Lower leg skin (tissue), 4 donors: Measurements from ENCODE around the gene PHLDA2. TPM values are rescaled to one million over a fixed set of nuclear protein-coding genes. Genes with fewer than 3 reads are reported as not detected.

Experiments
- DNase-seq, 2 donors: peaks; one replicate each; pipeline ENCODE4 v3.0.0-alpha.2; 2019; ENCODE audit warnings: low spot score in 2 of 2
- H3K4me3 ChIP-seq: fragments of 200-600 bp; sonication (generic); 2 replicates; pipeline ENCODE4 v1.5.1; 2017; ENCODE audit warnings: mild to moderate bottlenecking, low read depth; ENCODE audit not compliant: poor library complexity, severe bottlenecking
- POLR2A ChIP-seq, 2 donors: fragments of 450-650 bp; IDR thresholded peaks; one replicate each; pipeline ENCODE4 v1.6.1; 2016 to 2017; ENCODE audit warnings: antibody characterized with exemption in 2 of 2, mild to moderate bottlenecking in 1 of 2, moderate library complexity in 1 of 2
- WGBS, 2 donors: methylation state at CpG; one replicate each; pipeline ENCODE4 v1.1.5; 2018; 5-methylcytosine and 5-hydroxymethylcytosine counted together
- intact Hi-C: fragments of 100-400 bp; cut with DNase I; formaldehyde crosslinking; loops from one replicate; pipeline ENCODE4 v1.15.0; 2023; ENCODE audit warnings: low total_unique reads
- total RNA-seq, 4 donors: library from RNA; depleted of rRNA; stranded (reverse); fragments of >200 nt; gene quantifications; one replicate each; pipeline ENCODE4 v1.1.0, GENCODE V29; 2016
- TF ChIP-seq, protein P1 (sequence below), 3 donors: fragments of 450-650 bp; IDR thresholded peaks; one replicate each; pipeline ENCODE4 v1.5.1; 2016; ENCODE audit warnings: antibody characterized with exemption in 3 of 3, mild to moderate bottlenecking in 3 of 3, moderate library complexity in 2 of 3

The PHLDA2 gene
- total RNA-seq, 4 donors from 2014 or later = 5.1 to 16.0 (median 7.4) TPM

DNA sequence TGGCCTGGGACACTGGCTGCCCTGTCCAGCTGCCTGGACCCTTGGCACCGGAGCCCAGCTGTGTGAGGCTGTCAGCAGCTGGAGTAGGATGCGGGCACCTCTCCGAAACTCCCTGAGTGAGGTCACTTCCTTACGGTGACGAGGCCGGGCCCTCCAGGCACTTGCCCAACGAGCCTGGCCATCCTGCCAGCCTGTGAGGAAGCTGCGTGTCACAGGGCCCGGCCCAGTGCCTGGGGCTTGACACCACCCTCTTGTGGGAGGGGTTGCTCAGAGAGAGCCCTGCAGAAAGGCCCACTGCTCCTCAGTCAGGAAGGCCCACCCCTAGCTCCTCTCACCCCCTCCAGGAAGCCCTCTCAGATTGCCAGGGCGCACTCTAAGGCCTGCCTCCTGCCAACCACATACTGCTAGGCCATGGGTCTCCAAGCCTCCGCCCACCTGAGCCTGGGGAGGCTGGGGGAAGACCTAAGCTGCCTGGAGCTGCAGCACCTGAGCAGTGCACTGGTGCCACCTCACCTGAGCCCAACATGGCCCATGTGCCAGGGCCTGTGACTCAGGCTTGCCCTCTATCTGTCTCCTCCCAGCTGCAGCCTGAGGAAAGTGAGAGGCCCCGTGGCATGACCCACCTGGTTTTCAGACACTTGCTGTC, 4.3 kb upstream of the PHLDA2 start:
- TF ChIP-seq, protein P1, sequence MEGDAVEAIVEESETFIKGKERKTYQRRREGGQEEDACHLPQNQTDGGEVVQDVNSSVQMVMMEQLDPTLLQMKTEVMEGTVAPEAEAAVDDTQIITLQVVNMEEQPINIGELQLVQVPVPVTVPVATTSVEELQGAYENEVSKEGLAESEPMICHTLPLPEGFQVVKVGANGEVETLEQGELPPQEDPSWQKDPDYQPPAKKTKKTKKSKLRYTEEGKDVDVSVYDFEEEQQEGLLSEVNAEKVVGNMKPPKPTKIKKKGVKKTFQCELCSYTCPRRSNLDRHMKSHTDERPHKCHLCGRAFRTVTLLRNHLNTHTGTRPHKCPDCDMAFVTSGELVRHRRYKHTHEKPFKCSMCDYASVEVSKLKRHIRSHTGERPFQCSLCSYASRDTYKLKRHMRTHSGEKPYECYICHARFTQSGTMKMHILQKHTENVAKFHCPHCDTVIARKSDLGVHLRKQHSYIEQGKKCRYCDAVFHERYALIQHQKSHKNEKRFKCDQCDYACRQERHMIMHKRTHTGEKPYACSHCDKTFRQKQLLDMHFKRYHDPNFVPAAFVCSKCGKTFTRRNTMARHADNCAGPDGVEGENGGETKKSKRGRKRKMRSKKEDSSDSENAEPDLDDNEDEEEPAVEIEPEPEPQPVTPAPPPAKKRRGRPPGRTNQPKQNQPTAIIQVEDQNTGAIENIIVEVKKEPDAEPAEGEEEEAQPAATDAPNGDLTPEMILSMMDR (IDR thresholded peaks at IDR 0.05) = no peak
- no peak for TF ChIP-seq POLR2A (IDR thresholded peaks at IDR 0.05)
- H3K4me3 ChIP-seq = no peak overlapping the region
- 17 to 34% methylated on average over 5 to 12 of the region's 12 CpGs for whole genome bisulfite sequencing, 2 donors
- DNase-seq = peak; percentile 75 to 95
- intact Hi-C loops = no loop called here

DNA sequence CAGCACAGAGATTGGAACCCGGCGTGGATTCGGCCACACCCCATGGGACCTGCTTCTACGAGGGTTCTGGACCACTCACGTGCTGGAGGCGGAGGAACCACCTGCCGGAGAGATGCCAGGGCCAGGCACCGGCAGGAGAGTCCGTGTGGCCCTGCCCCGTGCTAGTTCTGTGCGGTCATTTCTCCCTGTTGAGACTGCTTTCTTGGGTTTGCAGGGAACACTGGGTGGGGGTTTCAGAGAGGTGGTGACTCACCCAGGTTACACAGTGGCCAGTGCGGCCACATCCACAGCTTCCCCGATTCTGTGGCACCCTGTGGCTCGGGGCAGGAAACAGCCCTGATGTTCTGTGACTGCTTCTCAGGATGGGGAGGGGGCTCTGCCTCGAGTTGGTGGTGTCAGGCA, 3.6 kb upstream of the PHLDA2 start:
- H3K4me3 ChIP-seq = no peak overlapping the region
- 38% methylated on average over 8 to 12 of the region's 15 CpGs for WGBS, 2 donors
- TF ChIP-seq, protein P1 (IDR thresholded peaks at IDR 0.05) = no peak
- no peak for TF ChIP-seq POLR2A (IDR thresholded peaks at IDR 0.05)
- DNase-seq = no peak
- intact Hi-C loops = no loop called here

DNA sequence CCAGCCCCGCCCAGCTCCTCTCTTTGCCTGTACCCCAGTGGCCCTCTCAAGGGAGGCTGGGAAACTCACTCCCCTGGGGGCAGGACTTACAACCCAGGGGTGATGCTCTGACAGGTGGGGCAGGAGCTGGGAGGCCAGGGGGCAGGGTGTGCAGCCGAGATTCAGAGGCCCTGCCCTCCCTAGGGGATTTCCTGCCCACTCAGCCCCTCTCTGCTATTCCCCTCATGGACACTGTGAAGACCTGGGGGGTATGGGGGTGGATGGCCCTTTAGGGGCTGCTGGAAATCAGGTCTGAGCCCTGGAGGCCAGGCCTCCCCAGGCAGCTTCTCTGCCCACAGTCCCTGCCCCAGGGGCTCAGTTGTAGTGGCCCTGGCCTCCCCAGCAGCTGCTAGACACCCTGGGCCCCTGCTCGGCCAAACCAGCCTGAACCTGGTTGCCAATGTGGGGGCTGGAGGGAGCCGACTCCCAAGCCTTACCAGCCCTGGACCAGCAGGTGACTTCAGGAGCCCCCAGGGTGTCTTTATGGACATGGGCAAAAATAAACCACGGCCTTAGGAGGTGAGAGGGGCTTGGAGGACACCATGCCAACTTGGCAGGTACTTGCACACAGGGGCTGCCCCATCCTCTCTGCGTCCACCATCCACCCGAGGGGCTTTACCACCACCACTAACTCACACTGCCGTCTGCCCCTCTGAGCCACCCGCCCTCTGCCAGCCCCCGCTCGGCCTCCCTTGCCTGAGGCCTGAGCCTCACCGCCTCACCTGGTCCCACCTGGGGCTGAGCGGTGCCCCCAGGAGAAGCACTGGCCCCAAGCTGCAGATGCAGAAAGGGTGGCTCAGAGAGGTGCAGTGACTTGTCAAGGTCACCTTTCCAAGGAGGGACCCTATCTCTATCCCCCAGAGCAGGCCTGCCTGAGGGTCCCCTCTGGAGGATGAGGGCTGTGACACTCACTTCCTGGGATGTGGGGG, 2.8 kb upstream of the PHLDA2 start:
- no peak overlapping the region for H3K4me3 ChIP-seq
- DNase-seq = no peak
- no peak for TF ChIP-seq POLR2A (IDR thresholded peaks at IDR 0.05)
- TF ChIP-seq, protein P1 (IDR thresholded peaks at IDR 0.05) = no peak
- intact Hi-C loops = no loop called here
- WGBS, 2 donors = 70 to 78% methylated on average over 11 to 13 of the region's 13 CpGs

DNA sequence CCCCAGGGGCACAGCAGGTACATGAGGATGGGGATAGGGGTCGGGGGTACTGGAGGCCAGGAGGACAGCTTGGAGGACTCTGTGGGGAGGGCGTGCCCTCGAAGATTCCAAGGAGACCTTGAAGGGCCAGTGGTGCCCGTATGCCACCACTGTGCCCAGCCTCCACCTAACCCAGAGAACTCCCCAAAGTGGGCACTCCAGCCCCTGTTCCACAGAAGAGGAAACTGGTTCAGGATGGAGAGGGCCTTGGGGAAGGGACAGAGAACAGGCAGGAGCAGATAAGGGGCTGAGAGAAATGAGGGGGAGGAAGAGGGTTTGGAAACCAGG, 2.2 kb upstream of the PHLDA2 start:
- intact Hi-C loops = no loop called here
- DNase-seq = no peak
- TF ChIP-seq, protein P1 (IDR thresholded peaks at IDR 0.05) = no peak
- TF ChIP-seq POLR2A (IDR thresholded peaks at IDR 0.05) = no peak
- H3K4me3 ChIP-seq = no peak overlapping the region
- WGBS, 2 donors = 72 to 78% methylated on average over 4 of the region's 4 CpGs

DNA sequence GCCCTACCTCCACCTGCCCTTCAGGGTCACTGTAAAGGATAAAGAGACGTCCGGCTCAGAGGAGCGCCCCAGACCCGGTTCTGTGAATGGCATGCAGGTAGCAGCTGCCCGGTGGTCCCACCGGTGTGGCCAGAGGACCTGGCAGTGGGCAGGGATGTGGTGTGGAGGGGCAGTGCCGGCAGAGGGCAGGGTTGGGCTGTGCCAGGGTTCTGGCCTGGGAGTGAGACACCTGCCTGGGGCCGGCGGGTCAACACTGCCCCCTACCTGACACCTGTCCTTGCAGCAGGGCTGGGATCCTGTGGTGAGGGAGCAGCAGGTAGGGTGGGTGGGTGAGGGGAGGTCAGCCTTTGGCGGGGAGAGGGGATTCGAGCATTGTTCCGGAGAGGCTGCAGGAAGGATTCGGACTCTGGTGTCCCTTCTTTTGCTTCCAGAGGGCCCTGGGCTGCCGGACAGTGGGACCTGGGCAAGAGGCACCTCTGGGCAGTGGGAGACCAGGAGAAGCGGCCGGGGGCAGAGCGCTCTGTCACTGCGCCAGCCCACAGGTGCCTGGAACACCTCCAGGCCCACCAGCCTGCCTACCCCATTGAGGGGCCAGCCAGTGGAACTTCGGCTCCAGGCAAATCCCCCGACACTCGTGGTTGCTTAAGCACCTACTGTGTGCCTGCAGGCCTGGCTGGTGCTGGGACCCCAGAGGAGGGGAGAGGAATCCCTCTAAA, 1.6 kb upstream of the PHLDA2 start:
- H3K4me3 ChIP-seq = no peak overlapping the region
- DNase-seq = no peak
- TF ChIP-seq, protein P1 (IDR thresholded peaks at IDR 0.05) = peak in 1 of 3 donors; percentile 35
- TF ChIP-seq POLR2A (IDR thresholded peaks at IDR 0.05) = no peak
- WGBS, 2 donors = 51 to 54% methylated on average over 19 to 21 of the region's 21 CpGs
- intact Hi-C loops = no loop called here
